ENCODE results near the gene DLG2.

- TF ChIP-seq CTCF (IDR thresholded peaks at IDR 0.05) (no peak), POLR2A (IDR thresholded peaks at IDR 0.05) (no peak)
Observed at GRCh38 chr11:83542861-83543260, 2084.3 kb downstream of the DLG2 start.

Measured in ovary (tissue), 3 donors.